ENCODE results near the gene TBC1D19. TPM values are rescaled to one million over a fixed set of nuclear protein-coding genes. Genes with fewer than 3 reads are reported as not detected.

TBC1D19 gene
- total RNA-seq, 4 donors from 2014 or later, result 25.0 to 31.8 (median 31.4) TPM

DNA sequence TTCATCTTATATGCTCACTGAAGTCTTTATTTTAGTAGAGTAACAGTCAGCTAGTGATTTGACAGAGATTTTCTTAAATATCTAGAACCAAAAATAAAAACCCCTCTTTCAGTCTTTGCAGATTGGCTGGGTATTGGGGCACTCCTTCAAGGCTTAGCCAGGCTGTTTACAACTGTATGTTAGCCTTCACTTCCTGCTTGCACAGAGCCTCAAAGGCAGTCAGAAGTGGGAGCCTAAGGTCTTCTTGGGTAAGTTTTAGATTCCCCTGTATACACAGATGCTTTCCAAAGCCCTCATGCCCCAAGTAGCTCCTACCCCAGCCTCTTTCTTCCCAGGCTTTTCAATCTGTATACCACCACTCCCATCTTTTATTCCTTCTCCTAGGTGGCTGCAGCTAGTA, 140.7 kb downstream of the TBC1D19 start:
- DNase-seq, result no peak
- H3K27me3 ChIP-seq, result no peaks in the 10 kb centered on the region
- no peaks in the 10 kb centered on the region for H3K4me1 ChIP-seq
- no peaks in the 10 kb centered on the region for H3K9me3 ChIP-seq
- no peak overlapping the region for H3K27ac ChIP-seq
- TF ChIP-seq POLR2A (IDR thresholded peaks at IDR 0.05), result no peak
- TF ChIP-seq, protein P1, sequence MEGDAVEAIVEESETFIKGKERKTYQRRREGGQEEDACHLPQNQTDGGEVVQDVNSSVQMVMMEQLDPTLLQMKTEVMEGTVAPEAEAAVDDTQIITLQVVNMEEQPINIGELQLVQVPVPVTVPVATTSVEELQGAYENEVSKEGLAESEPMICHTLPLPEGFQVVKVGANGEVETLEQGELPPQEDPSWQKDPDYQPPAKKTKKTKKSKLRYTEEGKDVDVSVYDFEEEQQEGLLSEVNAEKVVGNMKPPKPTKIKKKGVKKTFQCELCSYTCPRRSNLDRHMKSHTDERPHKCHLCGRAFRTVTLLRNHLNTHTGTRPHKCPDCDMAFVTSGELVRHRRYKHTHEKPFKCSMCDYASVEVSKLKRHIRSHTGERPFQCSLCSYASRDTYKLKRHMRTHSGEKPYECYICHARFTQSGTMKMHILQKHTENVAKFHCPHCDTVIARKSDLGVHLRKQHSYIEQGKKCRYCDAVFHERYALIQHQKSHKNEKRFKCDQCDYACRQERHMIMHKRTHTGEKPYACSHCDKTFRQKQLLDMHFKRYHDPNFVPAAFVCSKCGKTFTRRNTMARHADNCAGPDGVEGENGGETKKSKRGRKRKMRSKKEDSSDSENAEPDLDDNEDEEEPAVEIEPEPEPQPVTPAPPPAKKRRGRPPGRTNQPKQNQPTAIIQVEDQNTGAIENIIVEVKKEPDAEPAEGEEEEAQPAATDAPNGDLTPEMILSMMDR (IDR thresholded peaks at IDR 0.05), result no peak
- H3K4me3 ChIP-seq (replicated peaks in 1 of 3), result no peak overlapping the region
- intact Hi-C loops (cut with DNase I), result no loop called here
- no peaks in the 10 kb centered on the region for H3K36me3 ChIP-seq

DNA sequence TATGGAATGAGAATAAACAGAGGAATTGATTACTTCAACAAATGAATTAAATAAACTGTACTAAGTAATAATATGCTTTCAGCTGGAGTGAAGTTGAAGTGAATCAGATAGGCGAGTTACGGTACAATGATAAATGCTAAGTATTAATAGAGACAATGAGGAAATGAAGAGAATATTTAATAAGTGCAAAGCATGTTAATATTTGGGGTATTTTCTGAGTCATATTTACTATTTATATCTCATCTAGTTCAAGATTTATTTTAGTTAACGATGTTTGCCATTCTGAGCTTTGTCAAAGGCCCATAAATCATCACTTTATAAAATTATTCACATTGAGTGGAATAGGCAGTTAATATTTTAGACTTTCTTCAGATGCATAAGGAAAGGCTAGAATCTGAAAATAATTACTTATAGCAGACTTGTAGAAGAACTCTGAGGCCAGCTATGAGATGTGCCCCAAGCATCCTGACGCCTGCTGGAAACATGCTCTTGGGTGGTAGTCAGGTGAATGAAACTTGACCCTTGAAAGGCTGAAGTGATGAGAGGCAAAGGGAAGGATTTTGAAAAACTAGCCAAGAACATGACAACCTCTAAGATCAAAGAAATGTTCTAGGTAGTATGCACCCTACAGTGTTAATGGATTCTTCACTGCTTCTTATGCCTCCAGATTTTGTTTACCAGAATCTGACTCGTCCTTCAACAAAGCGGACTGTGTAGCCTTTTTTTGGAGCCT, 142.9 kb downstream of the TBC1D19 start:
- DNase-seq, result no peak
- WGBS, 2 donors, result 94 to 95% methylated on average over 6 of the region's 6 CpGs
- H3K4me1 ChIP-seq, result no peaks in the 10 kb centered on the region
- H3K27ac ChIP-seq, result no peak overlapping the region
- no peaks in the 10 kb centered on the region for H3K9me3 ChIP-seq
- no peak for TF ChIP-seq POLR2A (IDR thresholded peaks at IDR 0.05)
- TF ChIP-seq, protein P1 (IDR thresholded peaks at IDR 0.05), result no peak
- H3K27me3 ChIP-seq, result no peaks in the 10 kb centered on the region
- intact Hi-C loops (cut with DNase I), result no loop called here
- no peaks in the 10 kb centered on the region for H3K36me3 ChIP-seq
- H3K4me3 ChIP-seq (replicated peaks in 1 of 3), result no peak overlapping the region

DNA sequence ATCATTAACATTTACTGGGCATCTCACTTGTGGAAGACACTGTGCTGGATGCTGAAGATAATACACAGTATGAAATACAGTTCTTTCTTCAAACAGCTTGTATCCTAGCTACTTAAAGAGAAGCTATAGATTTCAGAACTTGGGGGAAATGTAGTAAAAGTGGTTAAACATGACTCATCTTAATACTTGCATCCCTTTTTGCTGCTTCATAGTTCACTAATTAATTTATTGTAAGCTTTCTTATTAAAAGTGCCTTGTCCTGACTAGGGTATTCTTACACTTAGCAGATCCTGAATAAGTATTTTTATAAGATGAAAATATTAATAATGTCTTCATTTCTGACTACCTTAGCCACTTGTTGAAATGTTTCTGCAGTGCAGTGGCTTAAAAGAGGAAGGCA, 144.0 kb downstream of the TBC1D19 start:
- no peak overlapping the region for H3K27ac ChIP-seq
- intact Hi-C loops (cut with DNase I), result no loop called here
- no peaks in the 10 kb centered on the region for H3K36me3 ChIP-seq
- no peak overlapping the region for H3K4me3 ChIP-seq (replicated peaks in 1 of 3)
- H3K4me1 ChIP-seq, result no peaks in the 10 kb centered on the region
- no peak for TF ChIP-seq POLR2A (IDR thresholded peaks at IDR 0.05)
- TF ChIP-seq, protein P1 (IDR thresholded peaks at IDR 0.05), result no peak
- H3K27me3 ChIP-seq, result no peaks in the 10 kb centered on the region
- no peak for DNase-seq
- no peaks in the 10 kb centered on the region for H3K9me3 ChIP-seq

DNA sequence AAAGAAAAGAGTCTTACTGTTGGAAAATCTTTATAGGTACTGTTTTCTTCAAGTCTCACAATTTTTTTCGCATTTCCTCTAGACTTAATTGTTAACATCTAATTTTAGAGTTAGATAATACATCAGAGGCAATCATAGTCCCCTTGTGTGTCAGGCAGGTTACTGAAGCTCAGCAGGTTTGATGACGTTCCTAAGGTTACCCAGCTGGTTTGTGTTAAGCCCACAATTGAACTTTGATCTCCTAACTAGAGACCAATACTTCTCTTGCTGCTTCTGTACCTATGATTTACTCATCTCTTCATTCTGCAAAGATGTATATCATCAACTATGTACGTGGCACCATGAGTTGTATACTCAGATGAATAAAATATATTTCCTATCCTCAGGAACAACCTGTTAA, 145.1 kb downstream of the TBC1D19 start:
- no peak overlapping the region for H3K4me3 ChIP-seq (replicated peaks in 1 of 3)
- intact Hi-C loops (cut with DNase I), result no loop called here
- no peaks in the 10 kb centered on the region for H3K9me3 ChIP-seq
- no peak for DNase-seq
- 93 to 94% methylated on average over 3 of the region's 3 CpGs for WGBS, 2 donors
- H3K27ac ChIP-seq, result no peak overlapping the region
- no peaks in the 10 kb centered on the region for H3K36me3 ChIP-seq
- H3K27me3 ChIP-seq, result no peaks in the 10 kb centered on the region
- TF ChIP-seq POLR2A (IDR thresholded peaks at IDR 0.05), result no peak
- TF ChIP-seq, protein P1 (IDR thresholded peaks at IDR 0.05), result no peak
- H3K4me1 ChIP-seq, result no peaks in the 10 kb centered on the region

DNA sequence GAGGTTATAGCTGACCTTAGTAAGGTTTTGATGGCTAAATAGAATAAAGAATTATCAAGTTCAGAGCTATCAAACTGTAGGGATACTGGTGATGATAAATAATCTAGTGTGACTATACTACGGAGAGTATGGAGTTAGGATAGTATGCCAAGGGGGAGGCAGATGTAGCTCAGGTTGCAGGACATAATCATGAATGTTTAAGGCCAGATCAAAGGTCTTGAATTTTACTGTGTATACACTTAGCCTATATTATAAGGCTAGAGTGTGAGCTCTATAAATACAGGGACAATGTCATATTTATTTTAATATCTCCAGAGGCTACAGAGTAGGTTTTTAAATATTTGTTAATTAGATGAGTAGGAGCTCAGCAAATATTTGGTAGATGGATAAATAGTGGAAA, 145.7 kb downstream of the TBC1D19 start:
- H3K4me1 ChIP-seq, result no peaks in the 10 kb centered on the region
- WGBS, 2 donors, result 0% methylated on average over 1 of the region's 1 CpG
- H3K36me3 ChIP-seq, result no peaks in the 10 kb centered on the region
- no peaks in the 10 kb centered on the region for H3K27me3 ChIP-seq
- no peaks in the 10 kb centered on the region for H3K9me3 ChIP-seq
- no peak for TF ChIP-seq POLR2A (IDR thresholded peaks at IDR 0.05)
- TF ChIP-seq, protein P1 (IDR thresholded peaks at IDR 0.05), result no peak
- intact Hi-C loops (cut with DNase I), result no loop called here
- no peak overlapping the region for H3K4me3 ChIP-seq (replicated peaks in 1 of 3)
- H3K27ac ChIP-seq, result no peak overlapping the region
- DNase-seq, result no peak

Measured in thyroid gland (tissue), 4 donors.